NCI-H128 (cell line): ENCODE results near the gene ROBO1.
"Not testable (repeated sequence)": the region's sequence is repeated elsewhere in the genome, so short reads cannot be mapped to it uniquely, and the experiment has no call there.

Source experiments
- DNase-seq: peaks from one replicate; lab custom pipeline; 2025; ENCODE audit not compliant: unreplicated experiment; lab: John Stamatoyannopoulos, UW

Gene ROBO1

GRCh38 chr3:78888635-78889034 lies 879.2 kb downstream of the ROBO1 start:
- DNase-seq = no peak

DNA sequence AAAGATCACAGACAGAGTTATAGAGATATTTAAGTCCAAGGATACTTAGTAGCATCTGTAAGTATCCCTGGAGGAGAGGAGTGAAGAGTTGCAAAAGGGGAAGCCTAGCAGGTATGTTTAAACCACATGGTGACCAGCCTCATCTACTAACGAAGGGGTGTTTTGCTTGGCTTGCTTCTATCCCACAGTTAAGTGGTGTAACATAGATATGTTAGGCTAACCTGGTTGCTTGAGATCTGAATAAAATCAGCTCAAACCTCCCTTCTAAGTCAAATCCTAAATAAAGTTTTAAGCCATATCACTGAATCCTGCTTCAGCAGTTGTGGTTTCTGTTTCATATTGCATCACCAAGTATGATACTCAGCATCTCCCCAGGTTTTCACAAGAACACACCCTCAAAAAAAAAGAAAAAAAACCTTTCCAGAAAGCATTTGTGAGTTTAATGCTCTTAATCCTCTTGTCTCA lies 880.2 kb downstream of the ROBO1 start:
- DNase-seq = no peak

- no peak for DNase-seq
These were observed 880.8 kb downstream of the ROBO1 start for GRCh38 chr3:78887029-78887428.

- not testable (repeated sequence) for DNase-seq
These were observed 883.2 kb downstream of the ROBO1 start for GRCh38 chr3:78884567-78884966.

- DNase-seq = no peak
These were observed 885.5 kb downstream of the ROBO1 start for GRCh38 chr3:78882251-78882650.

DNA sequence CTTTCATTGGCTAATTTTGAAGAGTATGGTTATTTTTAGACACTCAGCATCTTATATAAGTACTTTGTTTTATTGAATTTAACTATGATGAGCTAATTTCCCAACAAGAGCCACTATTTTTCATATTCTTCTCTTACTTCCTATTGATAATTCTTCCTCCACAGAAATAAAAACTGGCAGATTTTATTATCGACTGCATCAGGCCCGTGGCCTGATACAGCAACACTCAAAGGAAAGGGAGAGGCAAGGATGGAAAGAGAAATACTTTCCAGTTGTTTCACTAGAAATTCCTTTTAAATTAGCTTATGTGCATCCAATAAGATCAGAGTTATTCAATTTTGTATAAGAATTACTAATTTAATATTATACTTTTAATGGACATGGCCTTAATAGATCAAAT lies 886.3 kb downstream of the ROBO1 start:
- DNase-seq = no peak

DNA sequence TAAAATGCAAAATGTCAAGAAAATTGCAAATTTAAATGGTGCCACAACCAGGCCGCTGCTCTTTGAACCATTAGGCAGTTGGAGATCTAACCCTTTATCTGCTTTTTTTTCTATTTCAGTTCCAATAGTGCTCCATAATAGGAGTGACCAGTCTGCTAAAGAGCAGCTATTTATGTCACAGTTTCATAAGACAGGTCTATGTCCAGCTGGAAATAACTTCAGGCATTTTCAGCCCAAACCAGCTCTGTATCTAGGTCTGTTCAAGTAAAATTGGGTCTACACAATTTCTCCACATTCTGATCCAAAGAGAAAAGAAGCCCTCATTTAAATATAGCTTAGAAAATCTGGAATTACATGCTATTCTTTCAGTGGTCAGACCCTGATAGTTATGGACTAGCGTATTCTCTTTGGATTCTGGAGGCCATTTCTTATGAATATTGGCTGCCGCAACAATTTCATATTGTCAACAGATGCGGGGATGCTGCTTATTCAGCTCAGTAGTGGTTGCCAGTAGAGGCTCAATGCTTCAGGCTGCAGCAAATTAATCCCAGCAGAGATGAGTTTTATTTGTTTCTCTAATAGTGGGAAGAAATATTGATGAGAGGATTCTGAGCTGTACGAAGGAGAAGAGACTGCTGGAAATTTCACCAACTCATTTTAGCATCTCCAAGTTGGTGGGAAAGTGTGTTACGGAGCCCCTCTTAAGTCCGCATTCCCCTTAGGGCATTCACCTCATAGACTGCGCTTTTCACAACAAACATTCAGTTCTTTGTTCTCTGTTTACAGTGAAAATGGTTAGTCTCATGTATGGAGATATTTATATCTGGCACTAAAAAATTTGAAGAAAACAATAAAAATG lies 887.0 kb downstream of the ROBO1 start:
- no peak for DNase-seq

GRCh38 chr3:78879295-78879860 lies 888.4 kb downstream of the ROBO1 start:
- no peak for DNase-seq

DNA sequence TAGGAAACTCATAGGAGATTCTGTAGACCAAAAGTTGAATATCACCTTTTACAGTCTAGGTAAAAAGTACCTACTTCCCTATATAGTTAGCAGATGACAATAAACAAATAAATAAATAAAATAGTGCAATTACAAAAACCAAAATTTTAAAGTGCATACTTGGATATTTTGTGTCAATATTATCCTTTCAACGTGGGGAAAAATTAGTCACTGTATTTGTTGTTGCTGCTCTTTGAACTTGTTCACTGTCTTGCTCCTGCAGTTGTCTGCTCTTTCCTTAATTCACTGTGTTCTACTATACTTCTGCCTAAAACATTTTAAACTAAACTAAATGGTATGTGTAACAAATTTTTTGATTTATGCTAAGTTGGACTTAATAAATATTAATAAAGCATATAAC lies 889.0 kb downstream of the ROBO1 start:
- DNase-seq = no peak

DNA sequence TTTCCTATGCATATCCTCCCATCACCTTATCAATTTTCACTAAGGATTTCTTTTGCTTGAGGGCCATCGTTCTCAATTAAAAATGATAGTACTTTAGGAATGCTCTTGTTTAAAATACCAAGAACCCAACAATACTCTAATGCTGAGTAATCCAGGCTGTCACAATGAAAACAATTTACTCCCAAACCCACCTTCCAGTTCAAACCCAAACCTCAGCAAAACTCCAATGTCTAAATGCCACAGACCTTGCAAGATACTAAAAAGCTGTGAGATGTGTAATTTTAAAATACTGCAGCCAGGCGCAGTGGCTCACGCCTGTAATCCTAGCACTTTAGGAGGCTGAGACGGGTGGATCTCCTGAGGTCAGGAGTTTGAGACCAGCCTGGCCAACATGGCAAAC lies 889.8 kb downstream of the ROBO1 start:
- DNase-seq = no peak

GRCh38 chr3:78875851-78876250 lies 891.9 kb downstream of the ROBO1 start:
- no peak for DNase-seq

GRCh38 chr3:78875436-78875835 lies 892.4 kb downstream of the ROBO1 start:
- no peak for DNase-seq

- DNase-seq = no peak
These were observed 894.2 kb downstream of the ROBO1 start for GRCh38 chr3:78873641-78874040.

GRCh38 chr3:78872195-78872594 lies 895.6 kb downstream of the ROBO1 start:
- DNase-seq = no peak

- no peak for DNase-seq
These were observed 896.8 kb downstream of the ROBO1 start for GRCh38 chr3:78871048-78871447.

- DNase-seq = no peak
These were observed 897.3 kb downstream of the ROBO1 start for GRCh38 chr3:78870484-78870883.

DNA sequence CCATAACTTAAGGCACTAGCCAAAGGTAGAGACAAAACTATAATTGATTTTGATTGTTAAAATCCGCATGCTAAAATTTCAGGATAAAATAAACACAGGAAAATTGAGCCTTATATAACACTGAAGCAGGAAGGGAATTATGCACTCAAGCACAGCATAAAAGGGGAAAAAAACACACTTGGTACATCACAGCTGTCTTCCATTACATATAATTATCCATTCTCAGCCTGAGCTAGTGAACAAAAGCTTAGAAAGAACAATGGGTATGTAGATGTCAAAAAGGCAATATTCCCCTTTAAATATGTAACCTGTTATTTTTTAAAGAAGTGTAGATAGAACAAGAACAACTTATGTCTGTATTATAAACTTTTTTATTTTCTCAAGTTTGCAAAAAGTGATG lies 899.2 kb downstream of the ROBO1 start:
- DNase-seq = no peak

DNA sequence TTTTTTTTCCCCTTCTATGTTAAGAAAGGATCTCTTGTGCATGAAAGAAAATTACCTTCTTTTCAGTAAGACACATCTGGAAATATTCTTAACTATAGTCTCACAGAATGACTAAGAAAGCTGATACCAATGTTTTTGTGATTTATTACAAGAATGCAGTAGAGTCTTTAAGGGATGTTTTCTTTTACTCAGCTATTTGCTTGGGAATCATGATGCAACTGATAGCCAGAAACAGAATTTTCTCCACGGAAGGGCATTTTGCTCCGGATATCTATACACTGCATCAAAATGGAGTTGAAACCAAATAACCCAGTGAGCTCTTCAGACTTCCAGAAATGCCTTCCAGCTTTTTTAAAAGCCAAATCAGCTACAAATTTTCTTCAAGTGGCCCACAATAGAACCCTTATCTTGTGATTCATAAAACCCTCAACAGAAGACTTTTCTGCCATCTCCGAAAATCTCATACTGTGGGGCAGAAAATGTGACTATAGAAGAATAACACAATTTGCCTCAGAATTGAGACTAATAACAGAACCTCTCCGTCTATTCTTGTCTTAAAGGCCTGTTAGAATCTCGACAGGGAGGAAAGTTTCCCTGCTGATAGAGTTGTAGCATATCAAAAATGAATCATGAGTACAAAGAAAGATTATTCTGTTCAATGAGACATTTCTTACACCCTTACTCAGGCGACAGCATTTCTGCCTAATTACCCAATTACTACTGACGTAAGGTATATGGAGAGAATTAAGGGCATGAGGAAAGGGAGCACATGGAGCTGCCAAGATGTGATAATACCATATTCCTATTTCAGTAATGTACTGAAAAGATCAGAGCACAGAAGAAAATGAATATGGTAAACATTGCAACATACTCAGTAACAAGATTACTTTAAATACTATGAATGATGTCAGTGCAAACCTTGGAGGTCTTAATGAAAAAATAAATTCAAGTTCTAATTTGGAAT lies 900.1 kb downstream of the ROBO1 start:
- DNase-seq = no peak

GRCh38 chr3:78863306-78864203 lies 904.2 kb downstream of the ROBO1 start:
- DNase-seq = no peak

- DNase-seq = no peak
These were observed 906.6 kb downstream of the ROBO1 start for GRCh38 chr3:78861156-78861555.
